B cell (primary cell): ENCODE measurements around the gene STT3B.

Source experiments
- EZH2 ChIP-seq: IDR thresholded peaks from 2 replicates; pipeline ENCODE4 v1.6.1; 2012; ENCODE audit warnings: borderline replicate concordance, low read depth, mild to moderate bottlenecking, moderate library complexity, low read length; ENCODE audit not compliant: insufficient read depth, poor library complexity, severe bottlenecking
- TF ChIP-seq, protein P1 (sequence below): fragments of 200-600 bp; IDR thresholded peaks from one replicate; pipeline ENCODE4 v1.8.0; 2022; ENCODE audit warnings: antibody characterized with exemption, mild to moderate bottlenecking

DNA sequence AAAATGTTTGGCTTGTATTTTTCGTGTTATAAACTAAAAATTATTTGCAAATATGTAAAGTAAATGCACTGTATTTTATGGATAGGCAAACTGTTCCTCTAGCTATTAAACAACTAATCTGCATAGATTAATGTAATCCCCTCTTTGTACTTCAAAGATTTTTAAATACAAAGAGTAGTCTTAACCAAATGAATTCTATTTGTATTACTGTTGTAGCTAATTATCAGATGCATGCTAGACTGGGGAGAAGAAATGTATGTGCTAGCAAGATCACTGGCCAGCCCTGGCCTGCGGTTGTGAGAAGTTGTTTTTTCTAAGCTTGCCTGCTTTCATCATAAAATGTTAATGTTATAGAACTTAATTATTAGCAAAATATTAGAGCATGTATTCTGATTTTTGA lies 92.6 kb downstream of the STT3B start:
- TF ChIP-seq, protein P1, sequence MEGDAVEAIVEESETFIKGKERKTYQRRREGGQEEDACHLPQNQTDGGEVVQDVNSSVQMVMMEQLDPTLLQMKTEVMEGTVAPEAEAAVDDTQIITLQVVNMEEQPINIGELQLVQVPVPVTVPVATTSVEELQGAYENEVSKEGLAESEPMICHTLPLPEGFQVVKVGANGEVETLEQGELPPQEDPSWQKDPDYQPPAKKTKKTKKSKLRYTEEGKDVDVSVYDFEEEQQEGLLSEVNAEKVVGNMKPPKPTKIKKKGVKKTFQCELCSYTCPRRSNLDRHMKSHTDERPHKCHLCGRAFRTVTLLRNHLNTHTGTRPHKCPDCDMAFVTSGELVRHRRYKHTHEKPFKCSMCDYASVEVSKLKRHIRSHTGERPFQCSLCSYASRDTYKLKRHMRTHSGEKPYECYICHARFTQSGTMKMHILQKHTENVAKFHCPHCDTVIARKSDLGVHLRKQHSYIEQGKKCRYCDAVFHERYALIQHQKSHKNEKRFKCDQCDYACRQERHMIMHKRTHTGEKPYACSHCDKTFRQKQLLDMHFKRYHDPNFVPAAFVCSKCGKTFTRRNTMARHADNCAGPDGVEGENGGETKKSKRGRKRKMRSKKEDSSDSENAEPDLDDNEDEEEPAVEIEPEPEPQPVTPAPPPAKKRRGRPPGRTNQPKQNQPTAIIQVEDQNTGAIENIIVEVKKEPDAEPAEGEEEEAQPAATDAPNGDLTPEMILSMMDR: no peak
- no peak for TF ChIP-seq EZH2
